HepG2 (cell line): ENCODE results near the gene MAPKAPK3. TPM values are rescaled to one million over a fixed set of nuclear protein-coding genes. Genes with fewer than 3 reads are reported as not detected.

Experiments used
- ATAC-seq: fragments of 200-7000 bp; cut with Tn5 transposase; 3 replicates; pipeline ENCODE4 v1.9.1; 2020; ENCODE audit warnings: mild to moderate bottlenecking, moderate library complexity
- BruUV-seq: library from RNA; stranded (reverse); fragments of 400-500 nt; replicated peaks from 2 replicates; lab custom pipeline; 2021; lab: Mats Ljungman, UMichigan
- CTCF ChIA-PET: fragments of 300-600 bp; formaldehyde crosslinking; extraction: SDS; loops from one replicate; lab custom pipeline; 2021; ENCODE audit warnings: low total read pairs, inconsistent platforms, low intra/inter-chr PET ratio; lab: Yijun Ruan, JAX
- POLR2A ChIA-PET: fragments of 350-600 bp; sonication (Branson Sonifier 250); formaldehyde crosslinking; loops from one replicate; lab custom pipeline; 2020; ENCODE audit warnings: antibody characterized with exemption, inconsistent platforms; lab: Yijun Ruan, JAX
- DNase-seq: peaks from one replicate; pipeline ENCODE4 v3.0.0-alpha.2; 2015; ENCODE audit warnings: low spot score
- FAIRE-seq: peaks from 3 replicates; lab custom pipeline; 2011; peaks lifted over from hg19 to GRCh38; lab: Jason Lieb, UNC
- H2AFZ ChIP-seq: one replicate; pipeline ENCODE4 v1.6.1; 2011; ENCODE audit warnings: low read length, inconsistent platforms
- H3K27ac ChIP-seq: fragments of 300-600 bp; 3 replicates; pipeline ENCODE4 v1.8.0; 2011; ENCODE audit warnings: mixed run types, mild to moderate bottlenecking, mixed read lengths, low read length, inconsistent platforms; ENCODE audit not compliant: insufficient read depth; ENCODE audit errors: extremely low read length
- H3K27me3 ChIP-seq, 2 experiments: fragments of 200-600 bp in 1 of 2; 2 replicates in 1 of 2; 3 replicates in 1 of 2; pipeline versions ENCODE4 v1.6.0 to v1.8.0; 2011; ENCODE audit warnings: low read length in 2 of 2, mild to moderate bottlenecking in 2 of 2, moderate library complexity in 2 of 2, inconsistent platforms in 1 of 2; ENCODE audit not compliant: insufficient read depth in 2 of 2, control insufficient read depth in 1 of 2
- H3K36me3 ChIP-seq, 2 experiments: fragments of 200-600 bp in 1 of 2; replicated peaks in 1 of 2; 2 replicates in 1 of 2; 3 replicates in 1 of 2; pipeline versions ENCODE4 v1.5.1 to v1.8.0; 2011; ENCODE audit warnings: low read length in 2 of 2, inconsistent platforms in 1 of 2; ENCODE audit not compliant: insufficient read depth in 2 of 2, control insufficient read depth in 1 of 2
- H3K4me1 ChIP-seq: 2 replicates; pipeline ENCODE4 v1.5.1; 2012; ENCODE audit warnings: low read length, inconsistent platforms; ENCODE audit not compliant: insufficient read depth
- H3K4me2 ChIP-seq: 2 replicates; pipeline ENCODE4 v1.6.0; 2011; ENCODE audit warnings: low read depth, low read length, inconsistent platforms
- H3K4me3 ChIP-seq, 3 experiments: fragments of 200-600 bp in 1 of 3; sonication (generic), shearing (Covaris generic) in 1 of 3; replicated peaks in 1 of 3; 2 replicates each; pipeline ENCODE4 v1.5.1; 2011 to 2016; ENCODE audit warnings: low read length in 3 of 3, inconsistent platforms in 2 of 3, low read depth in 2 of 3, mild to moderate bottlenecking in 2 of 3, control low read depth in 1 of 3, mixed read lengths in 1 of 3; ENCODE audit not compliant: insufficient read depth in 1 of 3
- H3K79me2 ChIP-seq: one replicate; pipeline ENCODE4 v1.6.1; 2011; ENCODE audit warnings: low read length, inconsistent platforms; ENCODE audit not compliant: insufficient read depth
- H3K9ac ChIP-seq: 2 replicates; pipeline ENCODE4 v1.6.0; 2011; ENCODE audit warnings: mild to moderate bottlenecking, low read depth, low read length, inconsistent platforms; ENCODE audit not compliant: insufficient read depth
- H3K9me3 ChIP-seq: 2 replicates; pipeline ENCODE4 v1.5.1; 2012; ENCODE audit warnings: mild to moderate bottlenecking, low read length
- H4K20me1 ChIP-seq: 2 replicates; pipeline ENCODE4 v1.6.0; 2011; ENCODE audit warnings: inconsistent platforms, mild to moderate bottlenecking, low read length, moderate library complexity; ENCODE audit not compliant: insufficient read depth
- HDAC2 ChIP-seq: sonication (generic); formaldehyde crosslinking; IDR thresholded peaks from 2 replicates; pipeline ENCODE4 v1.4.0; 2020; ENCODE audit warnings: missing genetic modification reagents
- KAT8 ChIP-seq: IDR thresholded peaks from 2 replicates; pipeline ENCODE4 v1.6.1; 2016; ENCODE audit warnings: missing genetic modification reagents, missing compliant biosample characterization
- NFE2 ChIP-seq: sonication (generic); formaldehyde crosslinking; IDR thresholded peaks from 2 replicates; pipeline ENCODE4 v1.4.0; 2020; ENCODE audit warnings: missing genetic modification reagents
- RBAK ChIP-seq: sonication (generic); formaldehyde crosslinking; IDR thresholded peaks from 2 replicates; pipeline ENCODE4 v1.5.1; 2020; ENCODE audit warnings: mild to moderate bottlenecking, missing genetic modification reagents
- TAF15 ChIP-seq: fragments of 200-400 bp; formaldehyde crosslinking; IDR thresholded peaks from one replicate; pipeline ENCODE4 v1.6.1; 2018; ENCODE audit warnings: mild to moderate bottlenecking, low read depth, low read length; ENCODE audit not compliant: poor library complexity, severe bottlenecking
- ZBTB7A ChIP-seq: sonication (generic); formaldehyde crosslinking; IDR thresholded peaks from 2 replicates; pipeline ENCODE4 v1.8.0; 2022; ENCODE audit warnings: mild to moderate bottlenecking, missing genetic modification reagents
- ZNF230 ChIP-seq: sonication (generic); formaldehyde crosslinking; IDR thresholded peaks from 2 replicates; pipeline ENCODE4 v1.4.0; 2020; ENCODE audit warnings: mild to moderate bottlenecking, missing genetic modification reagents
- ZNF232 ChIP-seq: sonication (generic); formaldehyde crosslinking; IDR thresholded peaks from 2 replicates; pipeline ENCODE4 v1.4.0; 2020; ENCODE audit warnings: missing genetic modification reagents, borderline replicate concordance
- ZNF251 ChIP-seq: sonication (generic); formaldehyde crosslinking; IDR thresholded peaks from 2 replicates; pipeline ENCODE4 v1.9.0; 2021; ENCODE audit warnings: mild to moderate bottlenecking, missing genetic modification reagents
- ZNF383 ChIP-seq: sonication (generic); formaldehyde crosslinking; IDR thresholded peaks from 2 replicates; pipeline ENCODE4 v1.4.0; 2020; ENCODE audit warnings: missing genetic modification reagents, mild to moderate bottlenecking, borderline replicate concordance
- ZNF558 ChIP-seq: sonication (generic); formaldehyde crosslinking; IDR thresholded peaks from 2 replicates; pipeline ENCODE4 v1.9.0; 2022; ENCODE audit warnings: mild to moderate bottlenecking, missing genetic modification reagents, borderline replicate concordance
- ZNF567 ChIP-seq: sonication (generic); formaldehyde crosslinking; IDR thresholded peaks from 2 replicates; pipeline ENCODE4 v1.8.1; 2023; ENCODE audit warnings: mild to moderate bottlenecking, missing genetic modification reagents, borderline replicate concordance
- ZNF878 ChIP-seq: sonication (generic); formaldehyde crosslinking; IDR thresholded peaks from 2 replicates; pipeline ENCODE4 v1.8.1; 2023; ENCODE audit warnings: mild to moderate bottlenecking, missing genetic modification reagents, moderate library complexity
- ZSCAN25 ChIP-seq: sonication (generic); formaldehyde crosslinking; IDR thresholded peaks from 2 replicates; pipeline ENCODE4 v1.8.0; 2022; ENCODE audit warnings: mild to moderate bottlenecking, missing genetic modification reagents
- WGBS: methylation state at CpG from one replicate; pipeline ENCODE4 v1.1.6; 2017; ENCODE audit warnings: low lambda C conversion rate; 5-methylcytosine and 5-hydroxymethylcytosine counted together
- in situ Hi-C: cut with HindIII; loops from 2 replicates; pipeline ENCODE4 v1.10.0; 2017; ENCODE audit warnings: low pct_unique_long_range_greater_than_20kb; ENCODE audit not compliant: extremely low pct_ligation_motif_present
- intact Hi-C: fragments of 100-400 bp; cut with micrococcal nuclease; formaldehyde crosslinking; loops from one replicate; pipeline ENCODE4 v1.10.0; 2022; ENCODE audit not compliant: unreplicated experiment
- polyA plus RNA-seq, 8 experiments: library from polyadenylated mRNA; depleted of rRNA in 3 of 8; stranded (reverse) in 7 of 8; unstranded in 1 of 8; fragments of >200 nt; fragmentation: Illumina TruSeq in 4 of 8; extraction: Trizol in 4 of 8; gene quantifications; 2 replicates each; pipeline versions ENCODE4 v1.2.1 to v1.2.3, GENCODE V29; 2011 to 2016; ENCODE audit warnings: low read depth in 4 of 8, missing spikeins in 1 of 8, mixed read lengths in 1 of 8; ENCODE audit not compliant: insufficient read depth in 1 of 8
- total RNA-seq, 5 experiments: library from RNA; depleted of rRNA; stranded (reverse); fragments of >200 nt; fragmentation: Illumina TruSeq; extraction: Trizol; gene quantifications; 2 replicates each; pipeline ENCODE4 v1.2.3, GENCODE V29; 2016; ENCODE audit warnings: low read depth in 1 of 5
- TF ChIP-seq, protein P1 (sequence below): sonication (generic); formaldehyde crosslinking; IDR thresholded peaks from 2 replicates; pipeline ENCODE4 v1.5.0; 2020; ENCODE audit warnings: mild to moderate bottlenecking, missing genetic modification reagents
- TF ChIP-seq, protein P2 (sequence below): sonication (generic); formaldehyde crosslinking; IDR thresholded peaks from 2 replicates; pipeline ENCODE4 v1.4.0; 2020; ENCODE audit warnings: missing genetic modification reagents, low read depth, mild to moderate bottlenecking, borderline replicate concordance
- TF ChIP-seq, protein P3 (sequence below): sonication (generic); formaldehyde crosslinking; IDR thresholded peaks from 2 replicates; pipeline ENCODE4 v1.4.0; 2020; ENCODE audit warnings: missing genetic modification reagents
- TF ChIP-seq, protein P4 (sequence below): sonication (generic); formaldehyde crosslinking; IDR thresholded peaks from 2 replicates; pipeline ENCODE4 v1.5.1; 2020; ENCODE audit warnings: missing genetic modification reagents, mild to moderate bottlenecking, borderline replicate concordance

MAPKAPK3 gene
- total and polyA plus RNA-seq, 2 of the 13 experiments (the other 11 are each of a cell fraction or from before 2014, with no cell fraction given): 39.9 to 41.2 TPM

DNA sequence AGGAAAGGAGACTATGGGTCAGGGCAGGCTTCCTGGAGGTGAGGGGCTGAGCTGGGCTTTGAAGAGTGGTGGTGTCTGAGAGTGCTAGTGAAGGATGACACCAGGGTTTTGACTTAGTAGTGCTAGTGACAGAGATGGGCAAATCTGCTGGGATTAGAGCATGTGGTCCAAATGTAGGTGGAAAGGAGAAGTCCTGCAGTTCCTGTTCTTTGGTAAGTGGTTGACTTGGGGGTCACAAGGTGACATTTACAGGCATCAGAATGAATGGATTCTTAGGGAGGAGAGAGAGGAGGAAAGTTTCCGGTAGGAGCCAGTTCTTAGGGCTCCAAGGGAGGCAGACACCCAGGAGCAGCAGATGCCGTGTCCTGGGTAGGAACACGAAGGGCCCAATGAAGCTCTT lies 57.0 kb downstream of the MAPKAPK3 start:
- Histone ChIP-seq H3K79me2 (no peaks in the 10 kb centered on the region), H2AFZ (no peak overlapping the region), H3K4me3 (no peak overlapping the region), H3K9me3 (no peaks in the 10 kb centered on the region), H3K9ac (no peak overlapping the region), H3K27ac (no peak overlapping the region), H3K4me2 (no peak overlapping the region), H3K27me3 (peaks cover 4 to 62% of the 10 kb centered on the region in 2 experiments), H3K4me1 (no peaks in the 10 kb centered on the region), H3K36me3 (no peaks in the 10 kb centered on the region), H4K20me1 (peaks cover 8% of the 10 kb centered on the region; the same call in 1 of the 2 replicates)
- DNase-seq (no peak), FAIRE-seq (no peak), ATAC-seq (peak; percentile 31; the same call in 2 of the 3 replicates)
- 24% methylated on average over 2 of the region's 3 CpGs for WGBS
- POLR2A ChIA-PET: no interaction called here
- TF ChIP-seq, protein P1, sequence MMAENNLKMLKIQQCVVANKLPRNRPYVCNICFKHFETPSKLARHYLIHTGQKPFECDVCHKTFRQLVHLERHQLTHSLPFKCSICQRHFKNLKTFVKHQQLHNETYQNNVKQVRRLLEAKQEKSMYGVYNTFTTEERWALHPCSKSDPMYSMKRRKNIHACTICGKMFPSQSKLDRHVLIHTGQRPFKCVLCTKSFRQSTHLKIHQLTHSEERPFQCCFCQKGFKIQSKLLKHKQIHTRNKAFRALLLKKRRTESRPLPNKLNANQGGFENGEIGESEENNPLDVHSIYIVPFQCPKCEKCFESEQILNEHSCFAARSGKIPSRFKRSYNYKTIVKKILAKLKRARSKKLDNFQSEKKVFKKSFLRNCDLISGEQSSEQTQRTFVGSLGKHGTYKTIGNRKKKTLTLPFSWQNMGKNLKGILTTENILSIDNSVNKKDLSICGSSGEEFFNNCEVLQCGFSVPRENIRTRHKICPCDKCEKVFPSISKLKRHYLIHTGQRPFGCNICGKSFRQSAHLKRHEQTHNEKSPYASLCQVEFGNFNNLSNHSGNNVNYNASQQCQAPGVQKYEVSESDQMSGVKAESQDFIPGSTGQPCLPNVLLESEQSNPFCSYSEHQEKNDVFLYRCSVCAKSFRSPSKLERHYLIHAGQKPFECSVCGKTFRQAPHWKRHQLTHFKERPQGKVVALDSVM (CRISPR knock-in tag): no peak
- TF ChIP-seq, protein P2, sequence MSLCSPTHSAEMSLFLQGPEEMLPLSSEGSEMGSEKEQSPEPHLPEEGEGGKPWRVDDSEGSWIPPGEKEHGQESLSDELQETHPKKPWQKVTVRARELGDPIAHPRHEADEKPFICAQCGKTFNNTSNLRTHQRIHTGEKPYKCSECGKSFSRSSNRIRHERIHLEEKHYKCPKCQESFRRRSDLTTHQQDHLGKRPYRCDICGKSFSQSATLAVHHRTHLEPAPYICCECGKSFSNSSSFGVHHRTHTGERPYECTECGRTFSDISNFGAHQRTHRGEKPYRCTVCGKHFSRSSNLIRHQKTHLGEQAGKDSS (CRISPR knock-in tag): no peak
- TF ChIP-seq, protein P3, sequence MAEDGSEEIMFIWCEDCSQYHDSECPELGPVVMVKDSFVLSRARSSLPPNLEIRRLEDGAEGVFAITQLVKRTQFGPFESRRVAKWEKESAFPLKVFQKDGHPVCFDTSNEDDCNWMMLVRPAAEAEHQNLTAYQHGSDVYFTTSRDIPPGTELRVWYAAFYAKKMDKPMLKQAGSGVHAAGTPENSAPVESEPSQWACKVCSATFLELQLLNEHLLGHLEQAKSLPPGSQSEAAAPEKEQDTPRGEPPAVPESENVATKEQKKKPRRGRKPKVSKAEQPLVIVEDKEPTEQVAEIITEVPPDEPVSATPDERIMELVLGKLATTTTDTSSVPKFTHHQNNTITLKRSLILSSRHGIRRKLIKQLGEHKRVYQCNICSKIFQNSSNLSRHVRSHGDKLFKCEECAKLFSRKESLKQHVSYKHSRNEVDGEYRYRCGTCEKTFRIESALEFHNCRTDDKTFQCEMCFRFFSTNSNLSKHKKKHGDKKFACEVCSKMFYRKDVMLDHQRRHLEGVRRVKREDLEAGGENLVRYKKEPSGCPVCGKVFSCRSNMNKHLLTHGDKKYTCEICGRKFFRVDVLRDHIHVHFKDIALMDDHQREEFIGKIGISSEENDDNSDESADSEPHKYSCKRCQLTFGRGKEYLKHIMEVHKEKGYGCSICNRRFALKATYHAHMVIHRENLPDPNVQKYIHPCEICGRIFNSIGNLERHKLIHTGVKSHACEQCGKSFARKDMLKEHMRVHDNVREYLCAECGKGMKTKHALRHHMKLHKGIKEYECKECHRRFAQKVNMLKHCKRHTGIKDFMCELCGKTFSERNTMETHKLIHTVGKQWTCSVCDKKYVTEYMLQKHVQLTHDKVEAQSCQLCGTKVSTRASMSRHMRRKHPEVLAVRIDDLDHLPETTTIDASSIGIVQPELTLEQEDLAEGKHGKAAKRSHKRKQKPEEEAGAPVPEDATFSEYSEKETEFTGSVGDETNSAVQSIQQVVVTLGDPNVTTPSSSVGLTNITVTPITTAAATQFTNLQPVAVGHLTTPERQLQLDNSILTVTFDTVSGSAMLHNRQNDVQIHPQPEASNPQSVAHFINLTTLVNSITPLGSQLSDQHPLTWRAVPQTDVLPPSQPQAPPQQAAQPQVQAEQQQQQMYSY (CRISPR knock-in tag): no peak
- no peak for TF ChIP-seq ZBTB7A (CRISPR knock-in tag)
- TF ChIP-seq ZNF251 (CRISPR knock-in tag): no peak
- TF ChIP-seq RBAK (CRISPR knock-in tag): no peak
- TF ChIP-seq ZNF567 (CRISPR knock-in tag): no peak
- no peak for TF ChIP-seq NFE2
- no peak for TF ChIP-seq HDAC2
- no peak for TF ChIP-seq ZNF383 (CRISPR knock-in tag)
- no peak for TF ChIP-seq ZSCAN25 (CRISPR knock-in tag)
- no peak for TF ChIP-seq KAT8 (CRISPR knock-in tag)
- TF ChIP-seq ZNF558 (CRISPR knock-in tag): no peak
- no peak for TF ChIP-seq ZNF878 (CRISPR knock-in tag)
- TF ChIP-seq TAF15: no peak
- TF ChIP-seq ZNF232 (CRISPR knock-in tag): no peak
- no peak for TF ChIP-seq ZNF230 (CRISPR knock-in tag)
- TF ChIP-seq, protein P4, sequence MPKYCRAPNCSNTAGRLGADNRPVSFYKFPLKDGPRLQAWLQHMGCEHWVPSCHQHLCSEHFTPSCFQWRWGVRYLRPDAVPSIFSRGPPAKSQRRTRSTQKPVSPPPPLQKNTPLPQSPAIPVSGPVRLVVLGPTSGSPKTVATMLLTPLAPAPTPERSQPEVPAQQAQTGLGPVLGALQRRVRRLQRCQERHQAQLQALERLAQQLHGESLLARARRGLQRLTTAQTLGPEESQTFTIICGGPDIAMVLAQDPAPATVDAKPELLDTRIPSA (CRISPR knock-in tag): no peak
- in situ Hi-C loops: no loop called here
- intact Hi-C loops: no loop called here
- BruUV-seq: no TSS peak
- CTCF ChIA-PET: no interaction called here
